Smooth muscle cell of the brain vasculature (primary cell): ENCODE data around the gene PIK3C2G.
"Not testable (repeated sequence)": the region's sequence is repeated elsewhere in the genome, so short reads cannot be mapped to it uniquely, and the experiment has no call there.

Source experiments
- DNase-seq: peaks from one replicate; pipeline ENCODE4 v3.0.0-alpha.2; 2012; ENCODE audit warnings: low read depth, low spot score

The PIK3C2G gene

GRCh38 chr12:18632848-18633247, 371.5 kb downstream of the PIK3C2G start:
- no peak for DNase-seq

DNA sequence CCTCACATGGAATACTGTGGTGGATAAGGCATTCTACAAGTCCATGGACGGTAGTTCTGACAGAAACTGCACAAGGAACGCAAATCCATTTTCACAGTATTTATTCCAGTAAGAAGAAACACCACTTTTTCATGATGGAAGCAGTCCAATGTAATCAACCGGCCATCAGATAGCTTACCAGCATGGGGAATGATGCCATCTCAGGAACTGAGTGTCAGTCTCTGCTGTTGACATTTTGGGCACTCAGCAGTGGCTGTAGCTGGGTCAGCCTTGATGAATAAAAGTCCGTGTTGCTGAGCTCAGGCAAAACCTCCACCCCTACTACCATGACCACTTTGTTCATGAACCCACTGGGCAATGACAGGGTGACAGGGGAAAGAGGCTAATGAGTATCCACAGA, 373.1 kb downstream of the PIK3C2G start:
- no peak for DNase-seq

DNA sequence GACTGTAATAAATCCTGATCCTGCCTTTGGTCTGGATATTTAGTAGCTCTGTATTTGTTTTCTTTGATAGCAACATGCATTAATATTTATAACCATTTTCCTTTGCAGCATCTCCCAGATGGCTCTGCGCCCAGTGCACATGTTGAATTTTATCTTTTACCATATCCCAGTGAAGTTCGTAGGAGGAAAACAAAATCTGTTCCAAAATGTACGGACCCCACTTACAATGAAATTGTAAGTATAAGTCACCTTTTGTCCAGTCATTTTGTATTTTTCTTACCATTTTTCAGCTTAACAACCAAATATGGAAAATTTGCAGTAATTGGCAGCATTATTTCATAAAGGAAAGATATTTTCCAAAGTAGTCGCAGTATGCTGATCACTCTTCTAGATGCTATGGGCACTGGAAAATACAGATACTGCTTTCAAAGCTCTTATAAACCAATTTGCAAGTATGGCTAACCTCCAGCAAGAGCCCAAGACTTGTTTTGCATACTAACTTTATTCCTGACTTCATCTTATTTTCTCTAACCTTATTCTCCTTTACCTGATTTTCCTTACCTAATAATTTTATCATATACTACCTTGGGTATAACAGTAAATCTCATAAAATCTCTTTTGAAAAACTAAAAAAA, 379.1 kb downstream of the PIK3C2G start:
- no peak for DNase-seq

- DNase-seq, result no peak
Measured at GRCh38 chr12:18643681-18644080, 382.4 kb downstream of the PIK3C2G start.

- DNase-seq, result no peak
Measured at GRCh38 chr12:18644564-18644963, 383.2 kb downstream of the PIK3C2G start.

DNA sequence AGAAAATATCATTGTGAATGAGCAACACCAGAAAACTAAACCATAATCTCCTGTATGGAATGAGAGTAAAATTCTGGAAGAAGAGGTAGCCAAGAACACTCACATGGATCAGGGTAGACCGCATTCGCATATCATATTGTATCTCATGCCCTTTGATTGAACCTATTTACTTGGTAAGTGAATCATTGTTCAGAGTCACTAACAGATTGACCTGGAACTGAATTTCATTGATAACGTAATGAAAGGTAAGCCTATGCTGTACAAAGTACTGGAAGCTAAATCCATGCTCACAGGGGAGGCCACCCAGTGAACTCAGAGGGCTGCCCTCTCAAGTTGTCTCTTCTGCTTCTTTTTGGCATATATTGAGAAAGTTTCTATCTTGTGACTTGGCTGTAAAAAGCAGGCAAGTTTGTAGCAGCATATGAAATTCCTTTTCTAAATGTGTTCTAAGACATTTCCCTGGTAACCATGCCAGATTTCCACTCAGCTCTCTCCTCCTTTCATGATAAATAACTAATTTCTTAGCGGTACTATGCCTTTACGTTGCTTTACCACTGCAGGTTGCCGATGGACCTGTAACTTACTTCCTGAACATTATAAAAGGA, 385.1 kb downstream of the PIK3C2G start:
- DNase-seq, result no peak

- no peak for DNase-seq
Measured at GRCh38 chr12:18651525-18651924, 390.2 kb downstream of the PIK3C2G start.

DNA sequence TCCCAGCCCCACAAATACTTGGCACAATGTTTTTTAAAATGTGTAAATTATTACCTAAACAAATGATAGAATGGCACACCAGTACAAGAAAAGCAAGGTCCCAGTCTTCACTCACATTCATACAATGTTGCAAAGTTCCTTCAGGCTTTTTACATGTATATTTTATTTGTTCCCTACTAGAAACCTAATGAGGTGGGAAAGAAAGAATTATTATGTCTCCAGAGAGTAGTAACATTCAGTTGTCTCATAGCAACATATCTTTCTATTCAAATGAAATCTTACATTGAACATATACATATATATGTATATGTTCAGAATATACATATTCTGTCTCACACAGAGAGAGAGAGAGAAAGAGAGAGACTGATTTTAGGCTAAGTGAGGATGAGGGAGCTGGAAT, 391.3 kb downstream of the PIK3C2G start:
- no peak for DNase-seq

- DNase-seq, result no peak
Measured at GRCh38 chr12:18653465-18653864, 392.1 kb downstream of the PIK3C2G start.

DNA sequence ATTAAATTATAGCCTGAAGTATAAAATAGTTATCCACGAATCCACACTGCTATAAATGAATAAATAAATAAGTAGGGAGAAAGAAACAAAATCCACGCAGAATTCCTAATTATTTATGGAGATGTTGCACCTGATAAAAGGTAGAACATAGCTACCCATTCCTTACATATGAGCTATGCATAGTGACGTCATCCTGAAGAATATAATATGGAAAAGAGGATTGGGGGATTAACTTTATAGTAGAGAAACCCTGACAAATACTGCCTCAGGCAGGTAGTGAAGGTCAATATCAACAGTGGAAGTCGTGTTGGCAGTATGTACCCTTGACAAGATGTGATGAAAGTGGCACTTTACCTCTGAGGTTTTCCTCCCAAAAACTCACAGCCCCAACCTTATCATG, 394.0 kb downstream of the PIK3C2G start:
- DNase-seq, result no peak

DNA sequence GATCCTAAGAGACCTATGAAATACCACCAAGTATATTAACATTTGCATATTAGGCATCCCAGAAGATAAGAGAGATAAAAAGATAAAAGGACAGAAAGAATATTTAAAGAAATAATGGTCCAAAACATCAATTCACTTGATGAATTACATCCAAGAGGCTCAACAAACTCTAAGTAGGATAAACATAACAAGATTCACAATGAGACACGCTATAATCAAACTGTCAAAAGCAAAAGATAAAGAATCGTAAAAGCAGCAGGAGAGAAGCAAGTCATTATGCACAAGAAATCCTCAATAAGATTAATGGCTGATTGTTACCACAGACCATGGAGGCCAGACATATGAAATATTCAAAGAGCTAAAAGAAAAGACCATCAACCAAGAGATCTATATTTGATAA, 396.9 kb downstream of the PIK3C2G start:
- DNase-seq, result no peak

DNA sequence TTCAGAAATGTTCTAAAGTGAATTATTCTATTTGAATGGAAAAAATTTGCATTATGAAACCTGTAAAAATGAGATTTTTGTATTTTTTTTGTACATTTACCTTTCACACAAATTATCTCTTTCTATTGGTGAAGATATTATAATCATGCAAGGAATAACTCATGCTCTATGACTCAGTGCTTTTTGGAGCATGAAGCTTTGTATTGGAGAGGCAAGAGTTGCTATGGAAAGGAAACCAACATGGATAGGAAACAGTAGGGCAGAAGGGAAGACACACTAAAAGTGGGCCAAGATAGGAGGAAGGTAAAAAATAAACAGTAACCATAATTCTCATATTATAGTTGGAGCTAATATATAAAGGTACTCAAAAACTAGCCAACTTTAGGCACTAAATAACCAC, 397.5 kb downstream of the PIK3C2G start:
- DNase-seq, result no peak

- DNase-seq, result no peak
Measured at GRCh38 chr12:18676141-18676540, 414.8 kb downstream of the PIK3C2G start.

DNA sequence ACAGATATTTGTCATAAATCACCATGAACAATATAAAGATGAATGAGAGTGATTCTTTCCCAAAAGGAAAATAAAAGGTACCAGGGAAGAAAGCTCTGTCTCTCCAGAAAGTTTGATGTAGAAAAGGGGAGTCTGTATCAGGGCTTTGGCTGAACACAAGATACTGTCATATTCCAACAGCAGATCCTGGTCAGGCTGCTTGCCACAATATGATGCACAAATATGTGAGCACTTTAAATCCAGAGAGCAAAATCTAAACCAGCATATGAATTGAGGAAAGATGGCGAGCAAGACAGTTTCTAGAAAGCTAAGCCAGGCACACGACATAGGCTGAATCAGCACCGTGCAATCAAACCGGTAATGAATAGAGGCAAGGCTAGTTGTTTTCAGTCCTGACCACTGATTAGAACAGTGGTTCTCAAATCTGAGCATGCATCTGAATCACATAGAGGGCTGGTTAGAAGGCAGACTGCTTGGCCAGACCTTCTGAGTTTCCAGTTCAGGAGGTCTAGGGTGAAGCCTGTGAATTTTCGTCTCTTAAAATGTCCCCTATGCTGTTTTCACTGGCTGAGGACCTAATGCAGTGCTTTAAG, 415.8 kb downstream of the PIK3C2G start:
- DNase-seq, result no peak

DNA sequence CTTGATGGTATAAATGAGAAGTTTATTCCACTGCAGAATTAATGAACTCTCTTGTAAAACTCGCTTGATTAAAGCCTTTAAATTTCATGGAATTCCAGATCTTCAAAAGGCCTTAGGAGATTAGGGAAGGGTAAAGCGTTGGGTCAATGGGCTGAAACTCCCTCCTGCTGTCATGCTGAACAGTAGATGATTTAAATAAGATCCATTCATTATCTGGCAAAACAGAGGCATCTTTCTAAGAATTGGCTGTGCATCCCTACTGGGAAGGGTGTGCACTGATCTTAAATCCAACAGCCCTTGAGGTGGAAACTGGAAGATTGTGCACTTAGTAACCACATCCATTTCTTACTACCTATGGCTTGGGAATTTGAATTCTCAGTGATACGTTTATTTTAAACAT, 420.5 kb downstream of the PIK3C2G start:
- no peak for DNase-seq

GRCh38 chr12:18683327-18684013, 422.2 kb downstream of the PIK3C2G start:
- DNase-seq, result no peak

DNA sequence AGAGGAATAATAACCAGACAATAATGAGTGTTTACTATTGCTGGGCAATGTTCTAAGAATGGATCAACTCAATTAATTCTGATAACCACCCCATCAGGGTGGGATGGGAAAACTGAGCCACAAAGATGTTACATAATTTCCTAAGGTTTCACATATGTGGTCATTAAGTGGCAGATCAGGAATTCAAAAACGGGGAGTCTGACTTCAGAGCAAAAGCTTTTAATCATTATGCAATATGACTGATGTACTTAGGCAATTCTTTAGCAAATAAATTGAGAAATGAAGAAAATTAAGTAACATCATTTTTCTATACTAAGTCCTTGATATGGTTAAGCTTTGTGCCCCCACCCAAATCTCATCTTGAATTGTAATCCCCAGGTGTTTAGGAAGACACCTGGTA, 423.1 kb downstream of the PIK3C2G start:
- no peak for DNase-seq

GRCh38 chr12:18689771-18690170, 428.5 kb downstream of the PIK3C2G start:
- DNase-seq, result no peak

DNA sequence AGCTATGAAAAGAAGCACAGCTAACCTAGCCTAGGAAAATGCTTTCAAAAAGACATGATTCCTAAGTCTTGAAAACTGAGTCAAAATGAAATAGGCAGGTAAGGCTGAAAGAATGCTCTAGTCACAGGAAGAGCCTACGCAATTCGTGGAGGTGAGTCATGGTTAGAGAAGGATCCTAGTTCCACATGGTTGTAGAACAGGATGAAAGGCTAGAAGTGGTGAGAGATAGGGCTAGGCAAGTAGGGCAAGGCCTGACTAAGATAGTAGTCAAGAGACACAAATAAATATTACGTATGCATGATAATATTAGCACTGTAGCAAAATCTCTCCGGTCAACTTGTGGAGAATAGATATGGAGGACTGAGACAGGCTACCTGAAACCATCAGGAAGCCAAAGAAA, 429.3 kb downstream of the PIK3C2G start:
- no peak for DNase-seq

GRCh38 chr12:18693986-18694385, 432.7 kb downstream of the PIK3C2G start:
- not testable (repeated sequence) for DNase-seq

GRCh38 chr12:18696971-18697602, 435.8 kb downstream of the PIK3C2G start:
- DNase-seq, result peak; percentile 9
